VCaP (cell line): ENCODE data around the gene KCNK15.
"Not testable (repeated sequence)": the region's sequence is repeated elsewhere in the genome, so short reads cannot be mapped to it uniquely, and the experiment has no call there.

Experiments used
- H3K27ac ChIP-seq: fragments of 450-650 bp; 2 replicates; pipeline ENCODE4 v1.5.1; 2017
- TF ChIP-seq, protein P1 (sequence below): fragments of 450-650 bp; conservative IDR thresholded peaks from 2 replicates; pipeline ENCODE4 v1.5.1; 2017; ENCODE audit warnings: mild to moderate bottlenecking, moderate library complexity

KCNK15 gene

DNA sequence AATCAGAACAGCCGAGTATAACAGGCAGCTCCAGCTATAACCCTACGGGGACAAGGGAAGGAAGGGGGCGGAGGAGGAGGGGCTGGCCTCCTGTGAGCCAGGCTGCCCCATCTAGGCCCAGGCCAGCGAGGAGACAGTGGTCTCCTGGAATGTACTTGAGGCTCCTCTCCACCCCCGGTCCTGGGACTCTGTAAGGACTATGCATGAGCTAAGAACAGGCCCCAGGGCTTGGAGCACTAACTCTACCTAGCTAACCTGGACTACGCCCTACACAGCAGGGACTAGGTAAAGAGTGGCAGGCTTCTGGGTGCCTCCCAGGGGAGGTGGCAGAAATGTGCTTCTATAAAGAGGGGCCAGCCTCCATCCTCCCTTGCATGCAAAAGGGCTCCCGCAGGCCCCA lies 8.9 kb downstream of the KCNK15 start:
- H3K27ac ChIP-seq, result no peak overlapping the region
- TF ChIP-seq, protein P1, sequence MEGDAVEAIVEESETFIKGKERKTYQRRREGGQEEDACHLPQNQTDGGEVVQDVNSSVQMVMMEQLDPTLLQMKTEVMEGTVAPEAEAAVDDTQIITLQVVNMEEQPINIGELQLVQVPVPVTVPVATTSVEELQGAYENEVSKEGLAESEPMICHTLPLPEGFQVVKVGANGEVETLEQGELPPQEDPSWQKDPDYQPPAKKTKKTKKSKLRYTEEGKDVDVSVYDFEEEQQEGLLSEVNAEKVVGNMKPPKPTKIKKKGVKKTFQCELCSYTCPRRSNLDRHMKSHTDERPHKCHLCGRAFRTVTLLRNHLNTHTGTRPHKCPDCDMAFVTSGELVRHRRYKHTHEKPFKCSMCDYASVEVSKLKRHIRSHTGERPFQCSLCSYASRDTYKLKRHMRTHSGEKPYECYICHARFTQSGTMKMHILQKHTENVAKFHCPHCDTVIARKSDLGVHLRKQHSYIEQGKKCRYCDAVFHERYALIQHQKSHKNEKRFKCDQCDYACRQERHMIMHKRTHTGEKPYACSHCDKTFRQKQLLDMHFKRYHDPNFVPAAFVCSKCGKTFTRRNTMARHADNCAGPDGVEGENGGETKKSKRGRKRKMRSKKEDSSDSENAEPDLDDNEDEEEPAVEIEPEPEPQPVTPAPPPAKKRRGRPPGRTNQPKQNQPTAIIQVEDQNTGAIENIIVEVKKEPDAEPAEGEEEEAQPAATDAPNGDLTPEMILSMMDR, result no peak

DNA sequence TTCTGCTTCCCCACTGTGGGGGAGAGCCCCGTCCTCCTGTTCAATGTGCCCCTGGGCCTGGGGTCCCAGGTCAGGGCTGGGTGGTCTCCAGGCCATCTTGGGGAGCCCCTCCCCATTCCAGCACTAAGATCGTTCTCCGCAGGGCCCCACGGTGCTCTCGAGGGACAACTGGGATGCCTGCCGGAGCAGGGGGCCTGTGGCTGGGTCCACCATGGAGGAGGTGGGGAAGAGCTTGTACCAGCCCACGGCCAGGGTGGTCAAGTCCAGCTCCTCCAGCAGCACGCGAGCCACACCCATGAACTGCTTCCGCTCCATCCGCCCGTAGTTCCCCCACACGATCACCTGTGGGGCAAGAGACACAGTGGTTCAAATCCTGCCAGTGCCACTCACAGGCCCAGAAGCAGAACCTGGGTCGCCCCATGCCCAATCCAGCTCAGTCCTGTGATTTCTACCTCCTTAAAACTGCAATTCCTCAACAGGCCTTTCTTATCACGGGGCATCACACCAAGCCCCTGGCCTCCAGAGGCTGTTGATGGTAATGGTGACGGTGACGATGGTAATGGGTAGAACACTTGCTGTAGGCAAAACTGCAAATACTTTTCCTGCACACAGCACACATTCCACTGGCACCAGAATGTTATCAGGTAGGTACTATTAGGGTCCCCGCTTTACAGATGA lies 10.5 kb downstream of the KCNK15 start:
- TF ChIP-seq, protein P1, result no peak
- H3K27ac ChIP-seq, result no peak overlapping the region

DNA sequence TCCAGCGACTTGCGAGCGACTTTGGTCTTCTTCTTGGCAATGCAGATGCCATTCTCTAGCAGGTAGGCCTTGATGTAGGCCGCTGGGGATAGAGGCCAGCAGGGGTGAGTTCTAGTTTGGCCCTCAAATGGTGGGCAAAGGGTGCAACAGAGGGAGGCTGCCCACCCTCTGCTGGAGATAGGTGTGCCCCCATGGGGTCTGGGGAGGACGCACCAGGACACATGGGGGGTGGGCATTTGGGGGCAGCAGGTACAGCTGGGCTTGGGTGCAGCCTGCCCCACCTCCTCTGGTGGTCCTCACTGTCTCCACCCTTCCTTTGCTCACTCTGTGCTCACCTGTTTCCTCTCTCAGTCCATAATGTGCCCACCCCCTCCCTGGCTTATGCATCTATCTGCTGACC lies 11.3 kb downstream of the KCNK15 start:
- TF ChIP-seq, protein P1, result no peak
- no peak overlapping the region for H3K27ac ChIP-seq

DNA sequence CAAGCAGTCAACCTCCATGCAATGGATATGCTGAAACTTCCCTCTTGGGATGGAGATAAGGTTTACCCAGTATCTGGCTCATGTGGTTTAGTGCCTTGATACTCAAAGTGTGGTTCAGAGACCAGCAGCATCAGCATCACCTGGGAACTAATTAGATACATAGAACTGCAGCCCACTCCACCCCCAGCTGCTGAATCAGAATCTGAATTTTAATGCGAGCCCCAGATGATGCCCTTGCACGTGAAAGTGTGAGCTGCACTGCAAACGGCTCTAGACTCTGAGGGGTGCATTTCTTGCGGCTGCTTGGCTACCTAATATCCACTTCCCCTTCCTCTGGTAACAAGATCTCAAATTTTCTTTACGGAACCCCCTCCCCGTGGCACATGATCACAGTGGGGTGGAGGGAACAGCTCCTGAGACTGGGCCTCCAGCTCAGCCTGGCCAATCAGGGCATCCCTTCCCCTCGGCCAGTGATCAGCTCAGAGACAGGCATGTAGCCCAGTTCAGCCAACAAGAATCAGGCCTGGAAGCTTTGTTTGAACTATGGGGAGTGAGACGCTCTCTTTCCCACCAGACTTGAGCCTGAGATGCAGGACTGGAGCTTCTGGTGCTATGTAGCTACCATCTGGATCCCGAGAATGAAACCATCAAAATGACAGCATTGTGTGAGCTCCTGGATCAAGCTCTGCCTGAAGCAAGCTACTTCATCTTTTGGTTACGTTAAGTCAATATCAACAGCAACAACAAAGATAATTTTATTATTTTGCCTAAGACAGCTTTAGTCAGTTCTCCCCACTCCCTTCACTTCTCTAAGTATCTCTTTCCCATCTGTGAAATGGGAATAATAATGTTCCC lies 12.8 kb downstream of the KCNK15 start:
- TF ChIP-seq, protein P1, result no peak
- no peak overlapping the region for H3K27ac ChIP-seq

DNA sequence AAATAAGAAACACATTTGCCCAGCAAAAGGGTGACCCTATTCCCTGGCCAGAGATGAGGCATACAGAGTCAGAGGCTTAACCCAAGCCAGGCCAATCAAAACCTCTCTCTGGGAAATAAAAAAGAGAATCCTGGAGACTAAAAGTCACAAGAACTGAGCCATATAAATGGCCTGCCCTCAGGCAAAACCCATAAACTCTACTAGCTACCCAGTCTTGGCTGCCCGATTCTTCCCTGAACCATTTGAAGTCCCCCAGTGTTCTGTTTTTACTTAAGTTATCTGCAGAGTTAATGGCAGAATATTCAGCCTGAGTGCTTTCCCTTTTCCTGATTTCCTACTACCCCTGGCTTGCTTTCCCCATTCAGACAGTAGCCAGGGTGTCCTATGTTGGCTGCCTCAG lies 13.9 kb downstream of the KCNK15 start:
- no peak overlapping the region for H3K27ac ChIP-seq
- TF ChIP-seq, protein P1, result no peak

DNA sequence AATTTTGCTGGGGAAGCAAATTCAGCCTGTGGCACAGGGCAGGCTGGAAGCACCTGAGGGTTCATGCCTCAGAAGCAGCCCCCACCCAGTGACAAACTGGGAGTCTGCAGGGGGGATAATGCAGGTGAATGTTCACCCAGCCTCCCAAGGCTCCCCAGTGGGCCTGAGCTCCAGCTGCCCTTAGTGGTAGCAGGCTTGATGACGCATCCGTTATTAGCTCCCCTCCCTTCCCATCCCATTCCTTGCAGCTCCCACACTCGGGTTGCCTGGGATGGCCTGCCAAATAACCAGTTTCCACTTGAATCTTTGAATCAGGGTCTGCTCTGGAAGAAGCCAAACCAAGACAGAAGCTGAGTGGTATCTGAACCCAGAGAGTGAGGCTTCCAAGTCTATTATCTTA lies 15.8 kb downstream of the KCNK15 start:
- TF ChIP-seq, protein P1, result no peak
- no peak overlapping the region for H3K27ac ChIP-seq

DNA sequence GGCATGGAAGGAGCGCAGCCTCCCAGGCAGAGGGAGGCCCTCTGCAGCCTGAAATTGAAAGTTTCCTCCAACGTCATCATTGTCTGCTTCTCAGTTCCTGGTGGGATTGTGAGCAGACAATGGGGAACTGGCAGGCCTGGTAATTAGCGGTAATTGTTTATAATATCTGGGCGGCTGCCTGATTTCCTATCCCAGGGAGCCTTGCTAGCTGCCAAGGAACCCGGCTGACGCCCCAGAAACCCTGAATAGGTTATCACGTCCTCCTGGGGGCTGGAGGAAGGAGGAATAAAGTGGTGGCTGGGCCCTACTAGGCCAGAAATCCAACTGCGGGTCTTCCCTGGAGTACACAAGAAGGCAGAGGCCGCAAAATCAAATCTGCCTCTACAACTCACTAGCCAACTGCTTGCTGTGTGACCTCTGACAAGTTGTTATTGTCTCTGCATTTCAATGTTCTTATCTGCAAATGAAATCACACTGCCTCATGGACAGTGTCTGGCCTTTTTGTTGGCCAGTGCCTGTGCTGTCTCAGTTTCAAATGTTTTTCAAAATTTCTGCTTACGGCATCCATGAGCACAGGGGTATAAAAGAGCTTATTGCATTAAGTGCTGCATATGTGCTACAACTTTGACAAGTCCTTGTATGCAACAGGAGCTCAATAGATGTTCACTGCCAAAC lies 16.9 kb downstream of the KCNK15 start:
- H3K27ac ChIP-seq, result no peak overlapping the region
- TF ChIP-seq, protein P1, result no peak

DNA sequence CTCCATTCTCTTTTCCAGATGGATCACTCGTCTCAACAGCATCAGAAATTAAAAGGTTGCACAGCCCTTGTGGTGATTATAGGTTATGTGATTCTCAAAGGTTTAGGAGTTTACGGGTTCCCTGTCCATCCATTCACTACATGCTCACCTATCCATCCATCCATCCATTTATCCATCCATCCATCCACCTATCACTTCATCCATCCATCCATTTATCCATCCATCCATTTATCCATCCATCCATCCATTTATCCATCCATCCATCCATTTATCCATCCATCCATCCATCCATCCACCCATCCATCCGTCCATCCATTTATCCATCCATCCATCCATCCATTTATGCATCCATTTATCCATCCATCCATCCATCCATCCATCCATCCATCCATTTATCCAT lies 18.1 kb downstream of the KCNK15 start:
- H3K27ac ChIP-seq, result not testable (repeated sequence)
